ENCODE data around the gene ZBTB3. TPM values are rescaled to one million over a fixed set of nuclear protein-coding genes. Genes with fewer than 3 reads are reported as not detected.

The ZBTB3 gene
- total and polyA plus RNA-seq, 2 of the 8 experiments (the other 6 are each of a cell fraction or from before 2014, with no cell fraction given), result 30.2 to 76.9 TPM

DNA sequence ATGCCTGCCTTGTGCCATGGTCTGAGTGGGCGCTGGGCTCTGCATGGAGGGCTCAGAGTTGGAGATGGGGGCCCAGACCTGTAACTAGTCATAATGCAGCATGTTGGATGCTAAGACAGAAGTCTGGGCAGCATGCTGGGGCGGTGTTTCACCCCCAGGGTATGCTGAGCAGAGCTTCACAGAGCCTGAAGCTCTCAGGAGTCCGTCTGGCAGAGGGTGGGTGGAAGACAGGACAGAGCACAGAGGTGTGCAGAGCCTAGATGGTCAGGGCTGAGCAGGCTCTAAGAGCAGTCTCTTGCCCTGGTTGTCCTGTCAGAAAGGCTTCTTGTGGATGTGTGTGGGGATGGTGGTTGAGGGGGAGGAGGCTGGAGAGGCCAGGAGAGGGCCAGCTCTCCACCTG is 24.5 kb upstream of the ZBTB3 start:
- no peaks in the 10 kb centered on the region for H3K4me1 ChIP-seq (replicated peaks in 1 of 4; ENCODE audit: control insufficient read depth in 3 of 4, insufficient read depth in 4 of 4, low read length in 3 of 4)
- peaks cover 0 to 4% of the 10 kb centered on the region in 2 experiments; a peak in 1 of 4 replicates for H3K79me2 ChIP-seq (ENCODE audit: control insufficient read depth in 1 of 2, insufficient read depth in 2 of 2, low read length in 2 of 2)
- no peak overlapping the region for H2BK15ac ChIP-seq (ENCODE audit: low read length)
- no peak overlapping the region for H3K4me2 ChIP-seq (ENCODE audit: insufficient read depth in 1 of 2, low read depth in 2 of 2, low read length in 2 of 2)
- H3K9ac ChIP-seq (replicated peaks in 1 of 4; ENCODE audit: extremely low read depth in 1 of 4, low read depth in 3 of 4, low read length in 3 of 4), result no peak overlapping the region
- no peak overlapping the region for H2BK120ac ChIP-seq (replicated peaks; ENCODE audit: low read depth, low read length)
- H4K20me1 ChIP-seq (replicated peaks in 1 of 2; ENCODE audit: control insufficient read depth in 1 of 2, insufficient read depth in 2 of 2, low read length in 2 of 2), result peaks cover 0 to 3% of the 10 kb centered on the region in 2 experiments
- H3K14ac ChIP-seq (ENCODE audit: insufficient read length), result no peak overlapping the region
- no peak overlapping the region for H2BK20ac ChIP-seq (ENCODE audit: low read length)
- H3K27me3 ChIP-seq (replicated peaks in 1 of 4; ENCODE audit: control insufficient read depth in 3 of 4, extremely low read depth in 1 of 4, insufficient read depth in 3 of 4, low read length in 3 of 4), result no peaks in the 10 kb centered on the region
- no peak overlapping the region for H3K23ac ChIP-seq (ENCODE audit: insufficient read length)
- H2BK5ac ChIP-seq (ENCODE audit: low read depth, low read length), result no peak overlapping the region
- H4K5ac ChIP-seq (ENCODE audit: insufficient read length, low read depth, low read length), result no peak overlapping the region
- no peak overlapping the region for H3K4ac ChIP-seq (replicated peaks; ENCODE audit: insufficient read length, low read depth, low read length)
- no peak for TF ChIP-seq BCL11A (IDR thresholded peaks at IDR 0.05; ENCODE audit: low read depth in 2 of 2, low read length in 2 of 2)
- no peak for TF ChIP-seq EGR1 (IDR thresholded peaks at IDR 0.05; ENCODE audit: borderline replicate concordance, low read depth, low read length)
- TF ChIP-seq CHD1 (IDR thresholded peaks at IDR 0.05; ENCODE audit: low read depth, low read length), result no peak
- TF ChIP-seq SAP30 (IDR thresholded peaks at IDR 0.05; ENCODE audit: insufficient read depth, insufficient replicate concordance, low read length), result no peak
- no peak overlapping the region for H3K56ac ChIP-seq (replicated peaks; ENCODE audit: insufficient read length, low read depth, low read length)
- no peak overlapping the region for H3K18ac ChIP-seq (ENCODE audit: extremely low read depth, low read length)
- H4K91ac ChIP-seq (replicated peaks; ENCODE audit: insufficient read length, low read length), result no peak overlapping the region
- peaks cover 6% of the 10 kb centered on the region; the same call in 1 of the 2 replicates for H3K79me1 ChIP-seq (ENCODE audit: low read depth, low read length)
- H3K36me3 ChIP-seq (ENCODE audit: control insufficient read depth in 2 of 4, insufficient read depth in 4 of 4, low read length in 3 of 4), result peaks cover 12 to 31% (median 24%) of the 10 kb centered on the region in 4 experiments
- no peaks in the 10 kb centered on the region for H3K23me2 ChIP-seq (ENCODE audit: low read depth, low read length)
- CTCF ChIA-PET (ENCODE audit: partially characterized antibody), result interaction anchor here (0.9 to 1.1 kb wide), 2 partner anchors 48 to 76 kb away, joined by 3 to 4 read pairs; no protein-coding TSS in a partner anchor
- H3K4me3 ChIP-seq (ENCODE audit: extremely low read depth in 1 of 4, insufficient read depth in 2 of 4, low read depth in 3 of 4, low read length in 4 of 4), result no peak overlapping the region
- no peak overlapping the region for H3K27ac ChIP-seq (ENCODE audit: low read depth, low read length)
- POLR2A ChIA-PET (ENCODE audit: partially characterized antibody), result interaction anchor here (1.1 to 1.5 kb wide), 3 partner anchors 9 to 77 kb away, joined by 3 to 4 read pairs (median 3); partner anchors contain the start of gene POLR2G
- H2AFZ ChIP-seq (ENCODE audit: low read length), result no peak overlapping the region
- DNase-seq (ENCODE audit: low read depth in 1 of 2, low spot score in 2 of 2) (no peak), FAIRE-seq (no peak)
- no peak overlapping the region for H2AK5ac ChIP-seq (ENCODE audit: low read depth, low read length)
- no peak overlapping the region for H4K8ac ChIP-seq (ENCODE audit: extremely low read depth, insufficient read depth, low read length)
- 89% methylated on average over 3 of the region's 3 CpGs; no CpG with 5 or more reads in 1 of the 2 experiments for WGBS, 2 experiments (ENCODE audit: extremely low coverage in 1 of 2, insufficient coverage in 1 of 2, insufficient read length in 1 of 2, insufficient replicate concordance in 2 of 2, low coverage in 1 of 2, low lambda C conversion rate in 2 of 2, missing lambda C conversion rate in 1 of 2)
- H3K9me3 ChIP-seq (ENCODE audit: insufficient read depth in 2 of 2, low read depth in 1 of 2, low read length in 1 of 2), result no peaks in the 10 kb centered on the region
- H2BK12ac ChIP-seq (ENCODE audit: low read depth, low read length), result no peak overlapping the region
